K562 (cell line): Measurements from ENCODE around the gene CD300LB. TPM values are rescaled to one million over a fixed set of nuclear protein-coding genes. Genes with fewer than 3 reads are reported as not detected.
A peak's percentile ranks its signal among the peaks of the same experiment; 100 is the strongest.

ENCODE experiments used
- ARNT ChIP-seq, 2 experiments: fragments of 450-650 bp; IDR thresholded peaks; 2 replicates each; pipeline ENCODE4 v1.6.1; 2016; ENCODE audit warnings: mild to moderate bottlenecking in 1 of 2
- BRD9 ChIP-seq: fragments of 450-650 bp; IDR thresholded peaks from 2 replicates; pipeline ENCODE4 v1.6.1; 2018; ENCODE audit warnings: low read depth; ENCODE audit not compliant: partially characterized antibody
- STAG1 ChIP-seq: sonication (generic); formaldehyde crosslinking; IDR thresholded peaks from 2 replicates; pipeline ENCODE4 v1.5.0; 2020; ENCODE audit warnings: missing genetic modification reagents, borderline replicate concordance
- ZNF512 ChIP-seq: IDR thresholded peaks from 2 replicates; pipeline ENCODE4 v1.6.1; 2016; ENCODE audit warnings: missing genetic modification characterization, missing compliant biosample characterization
- polyA plus RNA-seq, 8 experiments: library from polyadenylated mRNA; depleted of rRNA in 4 of 8; stranded (reverse) in 5 of 8; unstranded in 3 of 8; fragments of >200 nt; fragmentation: Nextera tagmentation in 2 of 8; fragmentation: Illumina TruSeq in 1 of 8; extraction: Ambion mirVana in 2 of 8; extraction: Trizol in 1 of 8; gene quantifications; 2 replicates each; pipeline versions ENCODE4 v1.2.1 to v1.2.3, GENCODE V29; 2011 to 2014; ENCODE audit warnings: inconsistent platforms in 1 of 8, missing spikeins in 1 of 8
- total RNA-seq, 7 experiments: library from RNA; depleted of rRNA in 6 of 7; stranded (reverse); fragments of >200 nt in 6 of 7; fragmentation: Illumina TruSeq in 2 of 7; extraction: Trizol in 2 of 7; gene quantifications; 2 replicates each; pipeline versions ENCODE4 v1.2.1 to v1.2.3, GENCODE V29; 2011 to 2021; ENCODE audit warnings: low replicate concordance in 1 of 7
- TF ChIP-seq, protein P1 (sequence below), 2 experiments: fragments of 450-650 bp; IDR thresholded peaks; 2 replicates each; pipeline ENCODE4 v1.6.1; 2016; ENCODE audit warnings: mild to moderate bottlenecking in 2 of 2, borderline replicate concordance in 1 of 2, low read depth in 1 of 2, moderate library complexity in 1 of 2
- TF ChIP-seq, protein P2 (sequence below): sonication (generic); formaldehyde crosslinking; IDR thresholded peaks from 2 replicates; pipeline ENCODE4 v1.8.0; 2022; ENCODE audit warnings: mild to moderate bottlenecking, missing genetic modification reagents
- TF ChIP-seq, protein P3 (sequence below): sonication (generic); formaldehyde crosslinking; IDR thresholded peaks from 2 replicates; pipeline ENCODE4 v1.8.0; 2022; ENCODE audit warnings: mild to moderate bottlenecking, missing genetic modification reagents
- TF ChIP-seq, protein P4 (sequence below): fragments of 250-450 bp; sonication (Bioruptor Pico); IDR thresholded peaks from 2 replicates; pipeline ENCODE4 v1.9.0; 2021; ENCODE audit warnings: mild to moderate bottlenecking

CD300LB gene
- total and polyA plus RNA-seq, 9 of the 15 experiments (the other 6 are each of a cell fraction or from before 2014, with no cell fraction given) = not detected

- TF ChIP-seq, protein P1, sequence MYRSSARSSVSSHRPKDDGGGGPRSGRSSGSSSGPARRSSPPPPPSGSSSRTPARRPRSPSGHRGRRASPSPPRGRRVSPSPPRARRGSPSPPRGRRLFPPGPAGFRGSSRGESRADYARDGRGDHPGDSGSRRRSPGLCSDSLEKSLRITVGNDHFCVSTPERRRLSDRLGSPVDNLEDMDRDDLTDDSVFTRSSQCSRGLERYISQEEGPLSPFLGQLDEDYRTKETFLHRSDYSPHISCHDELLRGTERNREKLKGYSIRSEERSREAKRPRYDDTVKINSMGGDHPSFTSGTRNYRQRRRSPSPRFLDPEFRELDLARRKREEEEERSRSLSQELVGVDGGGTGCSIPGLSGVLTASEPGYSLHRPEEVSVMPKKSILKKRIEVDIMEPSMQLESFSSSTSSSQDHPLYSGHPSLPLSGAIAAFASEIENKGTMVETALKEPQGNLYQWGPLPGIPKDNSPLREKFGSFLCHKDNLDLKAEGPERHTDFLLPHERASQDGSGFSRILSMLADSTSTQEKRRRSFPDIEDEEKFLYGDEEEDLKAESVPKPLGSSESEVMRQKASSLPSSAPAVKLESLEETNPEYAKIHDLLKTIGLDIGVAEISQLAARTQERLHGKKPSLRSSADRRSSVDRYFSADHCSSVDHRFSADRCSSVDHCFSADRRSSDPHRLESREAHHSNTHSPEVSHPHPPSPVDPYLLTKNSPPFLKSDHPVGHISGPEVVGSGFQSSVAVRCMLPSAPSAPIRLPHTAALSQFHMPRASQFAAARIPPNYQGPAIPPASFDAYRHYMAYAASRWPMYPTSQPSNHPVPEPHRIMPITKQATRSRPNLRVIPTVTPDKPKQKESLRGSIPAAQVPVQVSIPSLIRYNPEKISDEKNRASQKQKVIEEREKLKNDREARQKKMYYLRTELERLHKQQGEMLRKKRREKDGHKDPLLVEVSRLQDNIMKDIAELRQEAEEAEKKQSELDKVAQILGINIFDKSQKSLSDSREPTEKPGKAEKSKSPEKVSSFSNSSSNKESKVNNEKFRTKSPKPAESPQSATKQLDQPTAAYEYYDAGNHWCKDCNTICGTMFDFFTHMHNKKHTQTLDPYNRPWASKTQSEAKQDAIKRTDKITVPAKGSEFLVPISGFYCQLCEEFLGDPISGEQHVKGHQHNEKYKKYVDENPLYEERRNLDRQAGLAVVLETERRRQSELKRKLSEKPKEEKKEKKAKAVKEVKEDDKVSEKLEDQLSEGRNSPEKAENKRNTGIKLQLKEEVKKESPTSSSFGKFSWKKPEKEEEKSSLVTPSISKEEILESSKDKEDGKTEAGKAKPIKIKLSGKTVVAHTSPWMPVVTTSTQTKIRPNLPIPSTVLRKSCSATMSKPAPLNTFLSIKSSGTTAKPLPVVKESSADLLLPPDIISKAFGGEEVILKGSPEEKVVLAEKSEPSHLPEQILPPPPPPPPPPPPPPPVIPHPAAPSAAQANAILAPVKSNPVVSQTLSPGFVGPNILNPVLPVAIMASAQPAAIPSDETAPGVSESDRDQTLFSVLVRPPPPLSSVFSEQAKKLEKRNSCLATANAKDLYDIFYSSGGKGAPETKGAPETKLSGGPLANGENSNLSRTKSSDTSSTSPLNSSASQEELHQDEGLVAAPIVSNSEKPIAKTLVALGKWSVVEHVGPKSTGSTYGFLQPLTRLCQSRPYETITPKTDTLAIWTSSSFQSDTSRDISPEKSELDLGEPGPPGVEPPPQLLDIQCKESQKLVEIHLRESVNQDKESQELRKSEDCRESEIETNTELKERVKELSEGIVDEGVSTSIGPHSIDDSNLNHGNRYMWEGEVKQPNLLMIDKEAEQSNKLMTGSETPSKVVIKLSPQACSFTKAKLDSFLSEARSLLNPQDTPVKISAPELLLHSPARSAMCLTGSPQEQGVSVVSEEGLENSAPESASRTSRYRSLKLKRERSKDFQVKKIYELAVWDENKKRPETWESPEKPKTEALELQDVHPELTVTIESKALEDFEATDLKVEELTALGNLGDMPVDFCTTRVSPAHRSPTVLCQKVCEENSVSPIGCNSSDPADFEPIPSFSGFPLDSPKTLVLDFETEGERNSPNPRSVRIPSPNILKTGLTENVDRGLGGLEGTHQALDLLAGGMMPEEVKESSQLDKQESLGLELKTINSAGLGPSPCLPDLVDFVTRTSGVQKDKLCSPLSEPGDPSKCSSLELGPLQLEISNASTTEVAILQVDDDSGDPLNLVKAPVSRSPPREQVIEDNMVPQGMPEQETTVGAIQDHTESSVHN (IDR thresholded peaks at IDR 0.05; ENCODE audit: borderline replicate concordance in 1 of 2, low read depth in 1 of 2) = peak in 1 of 2 experiments; percentile 99; a peak in 2 of 4 replicates
- TF ChIP-seq ARNT (IDR thresholded peaks at IDR 0.05) = peak in 1 of 2 experiments; percentile 65; a peak in 1 of 4 replicates
- TF ChIP-seq STAG1 = no peak
- TF ChIP-seq, protein P2, sequence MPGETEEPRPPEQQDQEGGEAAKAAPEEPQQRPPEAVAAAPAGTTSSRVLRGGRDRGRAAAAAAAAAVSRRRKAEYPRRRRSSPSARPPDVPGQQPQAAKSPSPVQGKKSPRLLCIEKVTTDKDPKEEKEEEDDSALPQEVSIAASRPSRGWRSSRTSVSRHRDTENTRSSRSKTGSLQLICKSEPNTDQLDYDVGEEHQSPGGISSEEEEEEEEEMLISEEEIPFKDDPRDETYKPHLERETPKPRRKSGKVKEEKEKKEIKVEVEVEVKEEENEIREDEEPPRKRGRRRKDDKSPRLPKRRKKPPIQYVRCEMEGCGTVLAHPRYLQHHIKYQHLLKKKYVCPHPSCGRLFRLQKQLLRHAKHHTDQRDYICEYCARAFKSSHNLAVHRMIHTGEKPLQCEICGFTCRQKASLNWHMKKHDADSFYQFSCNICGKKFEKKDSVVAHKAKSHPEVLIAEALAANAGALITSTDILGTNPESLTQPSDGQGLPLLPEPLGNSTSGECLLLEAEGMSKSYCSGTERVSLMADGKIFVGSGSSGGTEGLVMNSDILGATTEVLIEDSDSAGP (CRISPR knock-in tag) = peak; percentile 29; the same call in 1 of the 2 replicates
- TF ChIP-seq, protein P3, sequence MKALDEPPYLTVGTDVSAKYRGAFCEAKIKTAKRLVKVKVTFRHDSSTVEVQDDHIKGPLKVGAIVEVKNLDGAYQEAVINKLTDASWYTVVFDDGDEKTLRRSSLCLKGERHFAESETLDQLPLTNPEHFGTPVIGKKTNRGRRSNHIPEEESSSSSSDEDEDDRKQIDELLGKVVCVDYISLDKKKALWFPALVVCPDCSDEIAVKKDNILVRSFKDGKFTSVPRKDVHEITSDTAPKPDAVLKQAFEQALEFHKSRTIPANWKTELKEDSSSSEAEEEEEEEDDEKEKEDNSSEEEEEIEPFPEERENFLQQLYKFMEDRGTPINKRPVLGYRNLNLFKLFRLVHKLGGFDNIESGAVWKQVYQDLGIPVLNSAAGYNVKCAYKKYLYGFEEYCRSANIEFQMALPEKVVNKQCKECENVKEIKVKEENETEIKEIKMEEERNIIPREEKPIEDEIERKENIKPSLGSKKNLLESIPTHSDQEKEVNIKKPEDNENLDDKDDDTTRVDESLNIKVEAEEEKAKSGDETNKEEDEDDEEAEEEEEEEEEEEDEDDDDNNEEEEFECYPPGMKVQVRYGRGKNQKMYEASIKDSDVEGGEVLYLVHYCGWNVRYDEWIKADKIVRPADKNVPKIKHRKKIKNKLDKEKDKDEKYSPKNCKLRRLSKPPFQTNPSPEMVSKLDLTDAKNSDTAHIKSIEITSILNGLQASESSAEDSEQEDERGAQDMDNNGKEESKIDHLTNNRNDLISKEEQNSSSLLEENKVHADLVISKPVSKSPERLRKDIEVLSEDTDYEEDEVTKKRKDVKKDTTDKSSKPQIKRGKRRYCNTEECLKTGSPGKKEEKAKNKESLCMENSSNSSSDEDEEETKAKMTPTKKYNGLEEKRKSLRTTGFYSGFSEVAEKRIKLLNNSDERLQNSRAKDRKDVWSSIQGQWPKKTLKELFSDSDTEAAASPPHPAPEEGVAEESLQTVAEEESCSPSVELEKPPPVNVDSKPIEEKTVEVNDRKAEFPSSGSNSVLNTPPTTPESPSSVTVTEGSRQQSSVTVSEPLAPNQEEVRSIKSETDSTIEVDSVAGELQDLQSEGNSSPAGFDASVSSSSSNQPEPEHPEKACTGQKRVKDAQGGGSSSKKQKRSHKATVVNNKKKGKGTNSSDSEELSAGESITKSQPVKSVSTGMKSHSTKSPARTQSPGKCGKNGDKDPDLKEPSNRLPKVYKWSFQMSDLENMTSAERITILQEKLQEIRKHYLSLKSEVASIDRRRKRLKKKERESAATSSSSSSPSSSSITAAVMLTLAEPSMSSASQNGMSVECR = peak; percentile 98
- TF ChIP-seq, protein P4, sequence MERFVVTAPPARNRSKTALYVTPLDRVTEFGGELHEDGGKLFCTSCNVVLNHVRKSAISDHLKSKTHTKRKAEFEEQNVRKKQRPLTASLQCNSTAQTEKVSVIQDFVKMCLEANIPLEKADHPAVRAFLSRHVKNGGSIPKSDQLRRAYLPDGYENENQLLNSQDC (CRISPR knock-in tag) = no peak
- no peak for TF ChIP-seq ZNF512
- TF ChIP-seq BRD9 = no peak
Observed at GRCh38 chr17:74514632-74515334, 16.5 kb downstream of the CD300LB start (continued).
